Measurements from ENCODE around the gene ALKBH2.
A peak's percentile ranks its signal among the peaks of the same experiment; 100 is the strongest.
"Not testable (repeated sequence)": the region's sequence is repeated elsewhere in the genome, so short reads cannot be mapped to it uniquely, and the experiment has no call there.

Gene ALKBH2

GRCh38 chr12:109065154-109065852 lies 28.0 kb downstream of the ALKBH2 start:
- DNase-seq, result no peak

- DNase-seq, result no peak
Observed at GRCh38 chr12:109064143-109064542, 29.1 kb downstream of the ALKBH2 start.

DNA sequence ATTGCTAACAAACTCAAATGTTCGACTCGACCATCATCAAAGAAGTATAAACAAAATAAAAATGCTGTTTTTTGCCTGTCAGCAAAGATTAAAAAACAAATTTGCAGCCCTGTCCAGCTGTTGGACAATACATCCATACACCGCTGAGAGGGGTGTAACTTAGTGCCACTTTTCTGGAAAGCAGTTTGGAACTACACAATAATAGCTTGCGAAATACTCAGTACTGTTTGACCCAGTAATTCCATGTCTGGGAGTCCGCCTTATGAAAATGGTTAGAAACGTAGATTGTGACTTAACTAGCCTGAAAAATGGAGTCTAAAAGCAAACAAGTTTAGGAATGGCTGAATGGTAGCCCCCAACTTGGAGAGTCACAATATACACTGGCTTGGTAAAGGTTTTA lies 34.5 kb downstream of the ALKBH2 start:
- DNase-seq, result no peak

- no peak for DNase-seq
Observed at GRCh38 chr12:109057376-109057775, 35.9 kb downstream of the ALKBH2 start.

DNA sequence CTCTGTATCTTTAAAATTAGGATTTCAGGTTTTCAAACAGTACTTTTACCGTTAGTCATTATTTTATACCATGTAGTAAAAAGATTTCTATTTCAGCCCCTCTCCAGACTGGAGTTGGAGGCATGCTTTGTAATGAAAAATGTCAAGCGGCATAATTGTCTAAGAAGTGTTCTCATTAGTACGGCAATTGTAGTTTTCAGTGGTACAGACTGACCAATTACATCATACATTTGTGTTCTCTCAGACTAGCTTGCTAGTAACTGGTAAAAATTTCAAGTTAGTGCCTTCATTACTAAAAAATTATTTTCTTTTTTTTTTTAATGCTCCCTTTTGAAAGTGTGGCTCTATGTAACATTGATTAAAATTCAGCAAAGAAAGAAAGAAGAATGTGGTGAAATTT lies 36.4 kb downstream of the ALKBH2 start:
- DNase-seq, result no peak

- no peak for DNase-seq
Observed at GRCh38 chr12:109054520-109054919, 38.8 kb downstream of the ALKBH2 start.

DNA sequence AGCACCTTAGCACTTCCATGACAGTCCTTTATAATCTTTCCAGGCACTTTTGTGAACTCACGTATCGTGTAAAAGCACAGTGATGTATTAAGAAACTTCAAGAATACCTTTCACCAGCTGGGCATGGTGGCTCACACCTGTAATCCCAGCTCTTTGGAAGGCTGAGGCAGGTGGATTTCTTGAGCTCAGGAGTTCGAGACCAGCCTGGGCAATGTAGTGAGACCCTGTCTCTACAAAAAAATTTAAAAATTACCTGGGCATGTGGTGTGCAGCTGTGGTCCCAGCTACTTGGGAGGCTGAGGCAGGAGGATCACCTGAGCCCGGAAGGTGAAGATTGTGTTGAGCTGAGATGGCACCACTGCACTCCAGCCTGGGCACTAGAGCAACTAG lies 39.2 kb downstream of the ALKBH2 start:
- not testable (repeated sequence) for DNase-seq

- peak; percentile 82 for DNase-seq
Observed at GRCh38 chr12:109053382-109054123, 39.7 kb downstream of the ALKBH2 start.

DNA sequence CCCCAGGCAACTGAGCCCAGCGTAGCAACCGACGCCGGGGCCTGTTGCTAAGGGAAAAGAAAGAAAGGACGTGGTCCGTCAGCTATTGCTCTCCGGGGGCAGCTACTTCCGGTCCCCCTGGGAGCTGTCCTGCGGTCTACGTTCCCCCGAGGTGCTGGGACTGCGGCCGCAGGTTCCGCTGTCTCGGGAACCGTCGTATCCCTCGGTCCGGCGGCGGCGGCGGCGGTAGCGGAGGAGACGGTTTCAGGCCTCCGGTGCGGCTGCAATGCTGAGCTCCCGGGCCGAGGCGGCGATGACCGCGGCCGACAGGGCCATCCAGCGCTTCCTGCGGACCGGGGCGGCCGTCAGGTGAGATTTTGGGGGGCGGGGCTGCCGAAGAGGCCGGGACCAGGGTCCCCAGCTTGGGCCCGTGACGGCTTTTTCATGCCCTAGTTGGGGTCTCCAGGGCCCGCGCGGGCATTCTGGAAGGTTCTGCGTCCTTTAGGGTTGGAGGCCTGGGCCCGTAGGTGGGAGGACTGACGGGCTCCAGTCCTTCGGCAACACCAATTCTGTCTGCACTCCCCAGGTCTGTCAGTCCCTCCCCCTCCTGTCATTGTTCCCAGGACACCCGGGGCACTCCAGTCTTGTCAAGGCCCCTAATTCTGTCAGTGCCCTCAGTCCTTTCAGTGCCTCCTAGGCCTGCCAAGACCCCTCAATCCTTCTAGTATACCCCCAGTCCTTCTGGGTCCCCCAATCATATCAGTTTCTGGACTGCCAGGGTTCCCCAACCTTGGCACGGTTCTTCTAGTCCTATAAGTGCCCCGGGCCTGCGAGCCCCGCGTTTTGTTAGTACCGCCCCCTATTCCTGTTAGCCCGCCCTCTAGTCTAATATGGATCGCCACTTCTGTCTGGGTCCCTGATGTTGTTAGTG lies 40.6 kb downstream of the ALKBH2 start, which contains the start of gene USP30:
USP30 (plus strand) TSS at position 163 of the 910 bp plus-strand sequence; CDS start at position 266, 103 bp downstream.
- DNase-seq, result peak; percentile 90

DNA sequence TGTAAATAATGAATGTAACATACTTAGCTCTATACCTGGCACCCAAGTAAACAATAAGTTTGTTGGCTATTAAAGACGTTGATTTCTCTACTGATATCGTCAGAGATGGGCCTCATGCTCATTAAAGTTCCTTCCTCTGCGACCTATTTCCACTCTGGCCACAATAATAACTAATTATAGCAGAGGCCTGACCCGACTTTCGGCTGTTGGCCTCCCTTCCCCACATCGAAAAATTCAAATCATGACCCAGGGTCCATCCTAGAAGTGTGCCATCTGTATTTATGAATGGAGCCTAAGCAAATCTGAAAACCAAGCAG lies 41.2 kb downstream of the ALKBH2 start:
- no peak for DNase-seq

DNA sequence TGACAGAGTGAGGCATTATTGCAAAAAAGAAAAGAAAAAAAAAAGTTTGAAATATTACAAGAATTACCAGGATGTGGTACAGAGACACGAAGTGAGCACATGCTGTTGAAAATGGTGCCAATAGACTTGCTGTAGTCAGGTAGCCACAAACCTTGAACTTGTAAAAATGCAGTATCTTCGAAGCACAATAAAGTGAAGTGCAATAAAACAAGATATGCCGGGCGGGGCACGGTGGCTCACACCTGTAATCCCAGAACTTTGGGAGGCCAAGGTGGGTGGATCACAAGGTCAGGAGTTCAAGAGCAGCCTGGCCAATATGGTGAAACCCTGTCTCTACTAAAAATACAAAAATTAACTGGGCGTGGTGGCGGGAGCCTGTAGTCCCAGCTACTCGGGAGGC lies 43.5 kb downstream of the ALKBH2 start:
- DNase-seq, result not testable (repeated sequence)

DNA sequence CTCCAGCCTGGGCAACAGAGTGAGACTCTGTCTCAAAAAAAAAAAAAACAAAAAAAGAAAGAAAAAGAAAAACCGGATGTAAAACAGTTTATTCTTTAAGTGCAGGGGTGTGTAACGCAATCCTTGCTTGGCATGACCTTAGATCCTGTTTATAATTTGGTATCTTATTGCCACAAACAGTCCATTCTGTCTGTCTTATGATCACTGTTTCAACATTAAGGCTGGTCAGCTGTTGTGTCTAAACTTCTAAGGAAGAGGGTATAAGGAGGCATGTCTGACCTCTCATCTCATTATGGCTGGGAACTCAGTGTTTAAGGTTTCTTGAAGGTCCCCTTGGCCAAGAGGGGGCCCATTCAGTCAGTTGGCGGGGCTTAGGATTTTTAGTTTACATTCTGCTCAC lies 44.6 kb downstream of the ALKBH2 start:
- DNase-seq, result not testable (repeated sequence)

DNA sequence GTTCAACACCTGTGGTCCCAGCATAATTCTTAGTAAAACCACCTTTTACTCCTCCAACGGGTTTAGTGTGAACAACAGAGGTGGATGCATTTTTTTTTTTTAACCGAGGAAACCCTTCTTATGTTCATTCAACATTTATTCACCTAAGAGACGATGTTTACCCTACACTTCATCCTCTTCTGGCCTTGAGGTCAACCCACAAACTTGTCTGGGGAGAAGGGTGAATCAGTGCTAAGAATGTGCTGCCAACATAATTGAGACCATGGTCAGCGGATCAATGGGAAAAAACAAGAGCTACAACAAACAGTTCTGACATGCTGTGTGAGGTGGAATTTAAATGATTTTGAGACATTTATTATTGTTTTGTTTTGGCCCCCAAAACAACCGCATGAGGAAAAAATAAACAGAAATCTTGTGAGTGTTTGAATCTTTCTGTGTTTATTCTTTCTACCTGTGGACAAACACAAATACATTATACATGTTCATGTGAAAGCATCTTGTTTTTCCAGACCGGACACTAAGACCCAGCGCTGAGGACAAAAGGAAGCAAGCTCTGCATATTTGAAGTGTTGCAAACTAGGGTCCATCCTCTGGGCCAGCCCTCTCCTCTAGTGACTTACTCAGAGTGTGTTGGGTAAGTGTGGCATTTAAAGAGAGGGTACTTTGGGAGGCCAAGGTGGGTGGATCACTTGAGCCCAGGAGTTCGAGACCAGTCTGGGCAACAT lies 46.0 kb downstream of the ALKBH2 start:
- no peak for DNase-seq

DNA sequence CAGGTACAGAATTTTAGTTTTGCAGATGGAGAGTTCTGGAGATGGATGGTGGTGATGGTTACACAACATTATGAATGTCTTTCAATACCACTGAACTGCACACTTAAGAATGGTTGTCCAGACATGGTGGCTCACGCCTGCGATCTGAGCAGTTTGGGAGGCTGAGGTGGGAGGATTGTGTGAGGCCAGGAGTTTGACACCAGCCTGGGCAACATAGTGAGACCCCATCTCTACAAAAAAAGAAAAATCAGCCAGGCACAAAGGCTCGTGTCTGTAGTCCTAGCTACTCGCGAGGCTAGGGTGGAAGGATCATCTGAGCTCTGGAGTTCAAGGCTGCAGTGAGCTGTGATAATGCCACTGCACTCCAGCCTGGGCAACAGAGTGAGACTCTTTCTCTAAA lies 49.0 kb downstream of the ALKBH2 start:
- DNase-seq, result no peak
